IMR-90 (cell line): ENCODE data around the gene DUSP8.

Experiments
- BHLHE40 ChIP-seq: fragments of 150-350 bp; IDR thresholded peaks from 2 replicates; pipeline ENCODE4 v1.6.1; 2016; ENCODE audit warnings: mild to moderate bottlenecking, low read depth, low read length
- CEBPB ChIP-seq: IDR thresholded peaks from 2 replicates; pipeline ENCODE4 v1.6.1; 2012; ENCODE audit warnings: low read depth, low read length, improper control_type of control experiment
- FOS ChIP-seq: fragments of 150-350 bp; IDR thresholded peaks from 2 replicates; pipeline ENCODE4 v1.6.1; 2016; ENCODE audit warnings: low read depth, low read length
- MAFK ChIP-seq: IDR thresholded peaks from 2 replicates; pipeline ENCODE4 v1.6.1; 2012; ENCODE audit warnings: low read depth, low read length, improper control_type of control experiment
- MXI1 ChIP-seq: IDR thresholded peaks from 2 replicates; pipeline ENCODE4 v1.6.1; 2012; ENCODE audit warnings: low read depth, mild to moderate bottlenecking, low read length, moderate library complexity, borderline replicate concordance
- NFE2L2 ChIP-seq: fragments of 150-350 bp; IDR thresholded peaks from 2 replicates; pipeline ENCODE4 v1.6.1; 2016; ENCODE audit warnings: low read depth, mild to moderate bottlenecking, low read length
- POLR2A ChIP-seq: IDR thresholded peaks from 2 replicates; pipeline ENCODE4 v1.6.1; 2012; ENCODE audit warnings: mild to moderate bottlenecking, low read depth, low read length
- RAD21 ChIP-seq: IDR thresholded peaks from 2 replicates; pipeline ENCODE4 v1.6.1; 2012; ENCODE audit warnings: low read length, improper control_type of control experiment
- RCOR1 ChIP-seq: IDR thresholded peaks from 2 replicates; pipeline ENCODE4 v1.6.1; 2012; ENCODE audit warnings: mild to moderate bottlenecking, low read length, improper control_type of control experiment; ENCODE audit not compliant: insufficient replicate concordance
- RFX5 ChIP-seq: IDR thresholded peaks from 2 replicates; pipeline ENCODE4 v1.8.0; 2012; ENCODE audit warnings: low read depth, mild to moderate bottlenecking, low read length, moderate library complexity
- TF ChIP-seq, protein P1 (sequence below): conservative IDR thresholded peaks from 2 replicates; pipeline ENCODE4 v1.5.1; 2012; ENCODE audit warnings: mild to moderate bottlenecking, low read depth, low read length, improper control_type of control experiment
- TF ChIP-seq, protein P2 (sequence below): fragments of 150-350 bp; IDR thresholded peaks from 2 replicates; pipeline ENCODE4 v1.6.1; 2017; ENCODE audit warnings: mild to moderate bottlenecking, antibody characterized with exemption, low read length, low read depth

DNA sequence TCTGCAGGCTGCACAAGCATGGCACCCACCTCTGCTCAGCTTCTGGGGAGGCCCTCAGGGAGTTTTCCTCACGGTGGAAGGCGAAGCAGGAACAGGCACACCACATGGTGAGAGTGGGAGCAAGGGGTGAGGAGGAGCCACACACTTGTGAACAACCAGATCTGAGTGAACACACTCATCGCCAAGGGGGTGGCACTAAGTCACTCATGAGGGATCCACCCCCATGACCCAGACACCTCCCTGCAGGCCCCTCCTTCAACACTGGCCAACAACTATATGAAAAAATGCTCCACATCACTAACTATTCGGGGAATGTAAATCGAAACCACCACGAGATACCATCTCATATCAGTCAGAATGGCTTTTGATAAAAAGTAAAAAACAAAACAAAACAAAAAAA lies 26.7 kb upstream of the DUSP8 start:
- TF ChIP-seq, protein P1, sequence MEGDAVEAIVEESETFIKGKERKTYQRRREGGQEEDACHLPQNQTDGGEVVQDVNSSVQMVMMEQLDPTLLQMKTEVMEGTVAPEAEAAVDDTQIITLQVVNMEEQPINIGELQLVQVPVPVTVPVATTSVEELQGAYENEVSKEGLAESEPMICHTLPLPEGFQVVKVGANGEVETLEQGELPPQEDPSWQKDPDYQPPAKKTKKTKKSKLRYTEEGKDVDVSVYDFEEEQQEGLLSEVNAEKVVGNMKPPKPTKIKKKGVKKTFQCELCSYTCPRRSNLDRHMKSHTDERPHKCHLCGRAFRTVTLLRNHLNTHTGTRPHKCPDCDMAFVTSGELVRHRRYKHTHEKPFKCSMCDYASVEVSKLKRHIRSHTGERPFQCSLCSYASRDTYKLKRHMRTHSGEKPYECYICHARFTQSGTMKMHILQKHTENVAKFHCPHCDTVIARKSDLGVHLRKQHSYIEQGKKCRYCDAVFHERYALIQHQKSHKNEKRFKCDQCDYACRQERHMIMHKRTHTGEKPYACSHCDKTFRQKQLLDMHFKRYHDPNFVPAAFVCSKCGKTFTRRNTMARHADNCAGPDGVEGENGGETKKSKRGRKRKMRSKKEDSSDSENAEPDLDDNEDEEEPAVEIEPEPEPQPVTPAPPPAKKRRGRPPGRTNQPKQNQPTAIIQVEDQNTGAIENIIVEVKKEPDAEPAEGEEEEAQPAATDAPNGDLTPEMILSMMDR = no peak
- TF ChIP-seq POLR2A (no peak), MXI1 (no peak), RFX5 (no peak), RAD21 (no peak), CEBPB (no peak), RCOR1 (no peak), MAFK (no peak), BHLHE40 (no peak), FOS (no peak), NFE2L2 (no peak)
- TF ChIP-seq, protein P2, sequence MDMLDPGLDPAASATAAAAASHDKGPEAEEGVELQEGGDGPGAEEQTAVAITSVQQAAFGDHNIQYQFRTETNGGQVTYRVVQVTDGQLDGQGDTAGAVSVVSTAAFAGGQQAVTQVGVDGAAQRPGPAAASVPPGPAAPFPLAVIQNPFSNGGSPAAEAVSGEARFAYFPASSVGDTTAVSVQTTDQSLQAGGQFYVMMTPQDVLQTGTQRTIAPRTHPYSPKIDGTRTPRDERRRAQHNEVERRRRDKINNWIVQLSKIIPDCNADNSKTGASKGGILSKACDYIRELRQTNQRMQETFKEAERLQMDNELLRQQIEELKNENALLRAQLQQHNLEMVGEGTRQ = no peak
